WTC11 (cell line): ENCODE data around the gene YLPM1. TPM values are rescaled to one million over a fixed set of nuclear protein-coding genes. Genes with fewer than 3 reads are reported as not detected.

Experiments
- ATAC-seq: fragments of 200-7000 bp; cut with Tn5 transposase; 2 replicates; pipeline ENCODE4 v1.10.0; 2021; ENCODE audit warnings: mild to moderate bottlenecking, moderate library complexity
- CTCF ChIA-PET: fragments of 300-600 bp; sonication (Branson Sonifier 250); formaldehyde crosslinking; loops from one replicate; lab custom pipeline; 2021; ENCODE audit warnings: antibody characterized with exemption; lab: Charles Lee
- POLR2A ChIA-PET: fragments of 350-600 bp; sonication (Branson Sonifier 250); formaldehyde crosslinking; loops from one replicate; lab custom pipeline; 2021; ENCODE audit warnings: antibody characterized with exemption; lab: Charles Lee
- DNase-seq: peaks from one replicate; pipeline ENCODE4 v3.0.0; 2021; ENCODE audit warnings: low spot score
- H3K27ac Mint-ChIP-seq: 2 replicates; pipeline ENCODE4 v1.8.0; 2021; ENCODE audit warnings: mixed read lengths
- H3K27me3 Mint-ChIP-seq: 2 replicates; pipeline ENCODE4 v1.8.0; 2021; ENCODE audit warnings: low read depth, mild to moderate bottlenecking, moderate library complexity, mixed read lengths
- H3K36me3 Mint-ChIP-seq: 2 replicates; pipeline ENCODE4 v1.8.0; 2021; ENCODE audit warnings: mixed read lengths
- H3K4me1 Mint-ChIP-seq: 2 replicates; pipeline ENCODE4 v1.8.0; 2022; ENCODE audit warnings: mixed read lengths
- H3K4me3 Mint-ChIP-seq: 2 replicates; pipeline ENCODE4 v1.8.0; 2021; ENCODE audit warnings: mild to moderate bottlenecking, moderate library complexity, mixed read lengths
- H3K9me3 Mint-ChIP-seq: 2 replicates; pipeline ENCODE4 v1.8.0; 2021; ENCODE audit warnings: mixed read lengths
- AR ChIP-seq: fragments of 250-450 bp; sonication (Bioruptor Pico); IDR thresholded peaks from 2 replicates; pipeline ENCODE4 v1.9.0; 2021; ENCODE audit warnings: mild to moderate bottlenecking
- E2F4 ChIP-seq: sonication (generic); formaldehyde crosslinking; IDR thresholded peaks from 2 replicates; pipeline ENCODE4 v1.8.1; 2022; ENCODE audit warnings: low read depth, mild to moderate bottlenecking, moderate library complexity, missing genetic modification reagents, borderline replicate concordance
- EMX1 ChIP-seq: fragments of 250-450 bp; sonication (Bioruptor Pico); IDR thresholded peaks from 2 replicates; pipeline ENCODE4 v1.8.0; 2021; ENCODE audit warnings: mild to moderate bottlenecking
- FOXP4 ChIP-seq: sonication (generic); formaldehyde crosslinking; IDR thresholded peaks from 2 replicates; pipeline ENCODE4 v1.8.0; 2022; ENCODE audit warnings: mild to moderate bottlenecking, missing genetic modification reagents
- HMGXB4 ChIP-seq: sonication (generic); formaldehyde crosslinking; IDR thresholded peaks from 2 replicates; pipeline ENCODE4 v1.8.1; 2023; ENCODE audit warnings: mild to moderate bottlenecking, moderate library complexity, missing genetic modification reagents
- JAZF1 ChIP-seq: fragments of 250-450 bp; sonication (Bioruptor Pico); IDR thresholded peaks from 2 replicates; pipeline ENCODE4 v1.9.0; 2021; ENCODE audit warnings: moderate library complexity, mild to moderate bottlenecking, inconsistent platforms
- MYBL2 ChIP-seq: sonication (generic); formaldehyde crosslinking; IDR thresholded peaks from 2 replicates; pipeline ENCODE4 v1.8.1; 2023; ENCODE audit warnings: mild to moderate bottlenecking, moderate library complexity, missing genetic modification reagents
- NR1H2 ChIP-seq: sonication (generic); formaldehyde crosslinking; IDR thresholded peaks from 2 replicates; pipeline ENCODE4 v1.9.0; 2021; ENCODE audit warnings: mild to moderate bottlenecking, moderate library complexity, missing genetic modification reagents
- NR3C1 ChIP-seq: sonication (generic); formaldehyde crosslinking; conservative IDR thresholded peaks from 2 replicates; pipeline ENCODE4 v1.8.1; 2023; ENCODE audit warnings: low read depth, mild to moderate bottlenecking, missing genetic modification reagents
- OVOL2 ChIP-seq: fragments of 250-450 bp; sonication (Bioruptor Pico); IDR thresholded peaks from 2 replicates; pipeline ENCODE4 v1.9.0; 2021; ENCODE audit warnings: mild to moderate bottlenecking, borderline replicate concordance
- PRRX2 ChIP-seq: fragments of 250-450 bp; sonication (Bioruptor Pico); IDR thresholded peaks from 2 replicates; pipeline ENCODE4 v1.8.0; 2021; ENCODE audit warnings: mild to moderate bottlenecking
- RELA ChIP-seq: sonication (generic); formaldehyde crosslinking; IDR thresholded peaks from 2 replicates; pipeline ENCODE4 v1.8.1; 2022; ENCODE audit warnings: missing genetic modification reagents, mild to moderate bottlenecking, borderline replicate concordance
- SMAD3 ChIP-seq: sonication (generic); formaldehyde crosslinking; IDR thresholded peaks from 2 replicates; pipeline ENCODE4 v1.8.0; 2022; ENCODE audit warnings: missing genetic modification reagents, mild to moderate bottlenecking, borderline replicate concordance
- SMAD4 ChIP-seq: sonication (generic); formaldehyde crosslinking; IDR thresholded peaks from 2 replicates; pipeline ENCODE4 v1.8.0; 2022; ENCODE audit warnings: mild to moderate bottlenecking, missing genetic modification reagents
- TEAD1 ChIP-seq: sonication (generic); formaldehyde crosslinking; IDR thresholded peaks from 2 replicates; pipeline ENCODE4 v1.8.0; 2022; ENCODE audit warnings: mild to moderate bottlenecking, missing genetic modification reagents
- ZNF138 ChIP-seq: sonication (generic); formaldehyde crosslinking; conservative IDR thresholded peaks from 2 replicates; pipeline ENCODE4 v1.8.1; 2022; ENCODE audit warnings: mild to moderate bottlenecking, moderate library complexity, missing genetic modification reagents
- ZNF232 ChIP-seq: sonication (generic); formaldehyde crosslinking; IDR thresholded peaks from 2 replicates; pipeline ENCODE4 v1.8.0; 2022; ENCODE audit warnings: mild to moderate bottlenecking, missing genetic modification reagents
- ZNF671 ChIP-seq: fragments of 250-450 bp; sonication (Bioruptor Pico); IDR thresholded peaks from 2 replicates; pipeline ENCODE4 v1.8.0; 2021; ENCODE audit warnings: mild to moderate bottlenecking
- total RNA-seq: library from RNA; stranded (reverse); gene quantifications from 3 replicates; pipeline ENCODE4 v1.2.3, GENCODE V29; 2021
- TF ChIP-seq, protein P1 (sequence below): sonication (generic); formaldehyde crosslinking; IDR thresholded peaks from 2 replicates; pipeline ENCODE4 v1.8.1; 2023; ENCODE audit warnings: mild to moderate bottlenecking, missing genetic modification reagents, moderate library complexity
- TF ChIP-seq, protein P2 (sequence below): sonication (generic); formaldehyde crosslinking; IDR thresholded peaks from 2 replicates; pipeline ENCODE4 v1.8.1; 2023; ENCODE audit warnings: mild to moderate bottlenecking, missing genetic modification reagents, moderate library complexity
- TF ChIP-seq, protein P3 (sequence below): sonication (generic); formaldehyde crosslinking; IDR thresholded peaks from 2 replicates; pipeline ENCODE4 v1.8.1; 2022; ENCODE audit warnings: missing genetic modification reagents, borderline replicate concordance

YLPM1 gene
- total RNA-seq, 1 experiment from 2014 or later = 66.6 TPM

DNA sequence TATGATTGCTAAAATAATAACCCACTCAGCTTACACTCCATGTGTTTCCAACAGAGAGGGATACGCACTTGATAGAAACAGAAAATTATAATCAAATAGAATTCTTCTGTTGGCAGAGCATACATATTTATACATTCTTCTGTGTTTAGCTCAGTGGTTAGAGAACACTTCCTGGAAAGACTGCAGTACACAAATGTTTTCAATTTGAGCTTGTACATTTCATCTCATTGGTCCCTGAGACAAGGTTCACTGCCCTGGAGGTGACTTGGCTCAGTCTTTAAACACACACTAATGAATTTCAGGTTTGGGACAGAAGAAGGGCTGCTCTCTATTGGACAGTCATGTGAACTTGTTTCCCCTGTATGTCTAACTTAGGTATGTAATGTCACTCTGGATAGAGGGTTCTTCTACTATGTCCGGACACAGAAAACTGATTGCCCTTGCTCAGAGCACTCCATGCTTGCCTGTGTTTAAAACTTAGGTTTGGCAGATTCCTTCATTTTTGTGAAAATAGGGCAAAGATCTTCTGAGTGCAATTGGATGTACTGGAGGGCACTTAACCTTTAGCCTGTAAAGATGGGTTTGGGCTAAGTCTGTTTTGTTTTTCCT is 89.9 kb downstream of the YLPM1 start (continued):
- no peak for TF ChIP-seq ZNF138 (CRISPR knock-in tag)
- TF ChIP-seq, protein P1, sequence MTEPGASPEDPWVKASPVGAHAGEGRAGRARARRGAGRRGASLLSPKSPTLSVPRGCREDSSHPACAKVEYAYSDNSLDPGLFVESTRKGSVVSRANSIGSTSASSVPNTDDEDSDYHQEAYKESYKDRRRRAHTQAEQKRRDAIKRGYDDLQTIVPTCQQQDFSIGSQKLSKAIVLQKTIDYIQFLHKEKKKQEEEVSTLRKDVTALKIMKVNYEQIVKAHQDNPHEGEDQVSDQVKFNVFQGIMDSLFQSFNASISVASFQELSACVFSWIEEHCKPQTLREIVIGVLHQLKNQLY (CRISPR knock-in tag) = no peak

DNA sequence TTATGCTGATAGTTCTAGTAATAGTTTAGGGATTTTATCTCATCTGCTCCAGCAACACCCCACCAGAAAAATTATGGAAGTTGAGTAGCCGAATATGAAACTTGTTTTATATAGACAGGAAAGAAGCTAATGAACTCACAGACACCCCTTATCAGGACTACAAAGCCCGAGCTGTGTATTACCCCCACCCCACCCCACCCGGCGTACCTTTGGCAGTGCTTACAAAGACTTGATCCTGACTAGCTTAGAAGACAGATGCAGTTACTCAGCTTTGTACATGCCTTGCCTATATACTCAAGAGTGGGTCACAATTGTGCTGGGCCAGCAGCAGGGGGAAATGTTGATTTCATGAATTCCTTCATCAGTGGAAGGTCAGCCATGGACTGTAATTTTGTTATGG is 90.5 kb downstream of the YLPM1 start:
- no peak for TF ChIP-seq ZNF671 (CRISPR knock-in tag)
- TF ChIP-seq OVOL2 (CRISPR knock-in tag) = no peak
- TF ChIP-seq AR (CRISPR knock-in tag) = no peak
- no peak for TF ChIP-seq MYBL2 (CRISPR knock-in tag)
- TF ChIP-seq EMX1 (CRISPR knock-in tag) = no peak
- no peak for TF ChIP-seq JAZF1 (CRISPR knock-in tag)
- TF ChIP-seq, protein P2, sequence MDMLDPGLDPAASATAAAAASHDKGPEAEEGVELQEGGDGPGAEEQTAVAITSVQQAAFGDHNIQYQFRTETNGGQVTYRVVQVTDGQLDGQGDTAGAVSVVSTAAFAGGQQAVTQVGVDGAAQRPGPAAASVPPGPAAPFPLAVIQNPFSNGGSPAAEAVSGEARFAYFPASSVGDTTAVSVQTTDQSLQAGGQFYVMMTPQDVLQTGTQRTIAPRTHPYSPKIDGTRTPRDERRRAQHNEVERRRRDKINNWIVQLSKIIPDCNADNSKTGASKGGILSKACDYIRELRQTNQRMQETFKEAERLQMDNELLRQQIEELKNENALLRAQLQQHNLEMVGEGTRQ (CRISPR knock-in tag) = no peak
- TF ChIP-seq ZNF232 = no peak
- no peak for TF ChIP-seq FOXP4 (CRISPR knock-in tag)
- TF ChIP-seq, protein P3, sequence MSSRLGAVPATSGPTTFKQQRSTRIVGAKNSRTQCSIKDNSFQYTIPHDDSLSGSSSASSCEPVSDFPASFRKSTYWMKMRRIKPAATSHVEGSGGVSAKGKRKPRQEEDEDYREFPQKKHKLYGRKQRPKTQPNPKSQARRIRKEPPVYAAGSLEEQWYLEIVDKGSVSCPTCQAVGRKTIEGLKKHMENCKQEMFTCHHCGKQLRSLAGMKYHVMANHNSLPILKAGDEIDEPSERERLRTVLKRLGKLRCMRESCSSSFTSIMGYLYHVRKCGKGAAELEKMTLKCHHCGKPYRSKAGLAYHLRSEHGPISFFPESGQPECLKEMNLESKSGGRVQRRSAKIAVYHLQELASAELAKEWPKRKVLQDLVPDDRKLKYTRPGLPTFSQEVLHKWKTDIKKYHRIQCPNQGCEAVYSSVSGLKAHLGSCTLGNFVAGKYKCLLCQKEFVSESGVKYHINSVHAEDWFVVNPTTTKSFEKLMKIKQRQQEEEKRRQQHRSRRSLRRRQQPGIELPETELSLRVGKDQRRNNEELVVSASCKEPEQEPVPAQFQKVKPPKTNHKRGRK (CRISPR knock-in tag) = no peak
- TF ChIP-seq RELA (CRISPR knock-in tag) = no peak
- no peak for TF ChIP-seq TEAD1 (CRISPR knock-in tag)
- no peak for TF ChIP-seq NR1H2 (CRISPR knock-in tag)
- no peak for TF ChIP-seq E2F4
- no peak for TF ChIP-seq PRRX2 (CRISPR knock-in tag)
- no peak for TF ChIP-seq SMAD3 (CRISPR knock-in tag)
- TF ChIP-seq NR3C1 (CRISPR knock-in tag) = no peak
- TF ChIP-seq SMAD4 (CRISPR knock-in tag) = no peak
- no peak for TF ChIP-seq HMGXB4 (CRISPR knock-in tag)
- no peak for ATAC-seq

More for the DNA sequence above, 90.5 kb downstream of the YLPM1 start:
- no peaks in the 10 kb centered on the region for H3K4me1 Mint-ChIP-seq
- POLR2A ChIA-PET = interaction anchor here (1.1 kb wide), 1 partner anchor 16 kb away, joined by 3 read pairs; no protein-coding TSS in a partner anchor
- H3K27ac Mint-ChIP-seq = no peak overlapping the region
- no peaks in the 10 kb centered on the region for H3K27me3 Mint-ChIP-seq
- H3K9me3 Mint-ChIP-seq = no peaks in the 10 kb centered on the region
- CTCF ChIA-PET = interaction anchor here (1.2 kb wide), 1 partner anchor 91 kb away, joined by 5 read pairs; no protein-coding TSS in a partner anchor
- DNase-seq = no peak
- H3K36me3 Mint-ChIP-seq = no peaks in the 10 kb centered on the region
- no peak overlapping the region for H3K4me3 Mint-ChIP-seq
